Caco-2 (cell line): Measurements from ENCODE around the gene EVA1C. TPM values are rescaled to one million over a fixed set of nuclear protein-coding genes. Genes with fewer than 3 reads are reported as not detected.

Experiments used
- BruUV-seq: library from RNA; stranded (reverse); fragments of 400-500 nt; replicated peaks from 2 replicates; lab custom pipeline; 2021; lab: Mats Ljungman, UMichigan
- CTCF ChIA-PET: fragments of 300-600 bp; sonication (Branson Sonifier 250); formaldehyde crosslinking; loops from one replicate; lab custom pipeline; 2022; ENCODE audit warnings: antibody characterized with exemption; lab: Charles Lee
- POLR2A ChIA-PET: fragments of 300-600 bp; sonication (Branson Sonifier 250); formaldehyde crosslinking; loops from one replicate; lab custom pipeline; 2022; ENCODE audit warnings: antibody characterized with exemption; lab: Charles Lee
- DNase-seq, 2 experiments: peaks; one replicate each; pipeline versions ENCODE4 v3.0.0 to v3.0.0-alpha.2; 2020 to 2022
- H3K27me3 ChIP-seq: replicated peaks from 2 replicates; pipeline ENCODE4 v1.6.0; 2011; ENCODE audit warnings: low read length; ENCODE audit not compliant: control insufficient read depth, insufficient read depth
- H3K36me3 ChIP-seq: 2 replicates; pipeline ENCODE4 v1.5.1; 2011; ENCODE audit warnings: low read length; ENCODE audit not compliant: control insufficient read depth, insufficient read depth
- H3K4me1 ChIP-seq: fragments of 250-450 bp; sonication (Bioruptor Pico); 2 replicates; pipeline ENCODE4 v1.5.1; 2020; ENCODE audit warnings: mild to moderate bottlenecking
- H3K4me3 ChIP-seq: 2 replicates; pipeline ENCODE4 v1.5.1; 2011; ENCODE audit warnings: low read depth, mild to moderate bottlenecking, control low read depth, low read length
- H3K9me3 ChIP-seq: fragments of 250-450 bp; sonication (Bioruptor Pico); 2 replicates; pipeline ENCODE4 v1.5.1; 2020; ENCODE audit warnings: mild to moderate bottlenecking, moderate library complexity
- H3K27ac Mint-ChIP-seq: one replicate; pipeline ENCODE4 v1.8.0; 2022; ENCODE audit warnings: mixed read lengths; ENCODE audit not compliant: unreplicated experiment
- H3K27me3 Mint-ChIP-seq: one replicate; pipeline ENCODE4 v1.8.0; 2022; ENCODE audit warnings: mixed read lengths; ENCODE audit not compliant: insufficient read depth, unreplicated experiment
- H3K36me3 Mint-ChIP-seq: one replicate; pipeline ENCODE4 v1.8.0; 2022; ENCODE audit warnings: mild to moderate bottlenecking, mixed read lengths; ENCODE audit not compliant: insufficient read depth, unreplicated experiment
- H3K4me1 Mint-ChIP-seq: one replicate; pipeline ENCODE4 v1.8.0; 2022; ENCODE audit warnings: low read depth, mixed read lengths; ENCODE audit not compliant: unreplicated experiment
- H3K4me3 Mint-ChIP-seq: one replicate; pipeline ENCODE4 v1.8.0; 2022; ENCODE audit warnings: mild to moderate bottlenecking, moderate library complexity, mixed read lengths; ENCODE audit not compliant: unreplicated experiment
- H3K9me3 Mint-ChIP-seq: one replicate; pipeline ENCODE4 v1.8.0; 2022; ENCODE audit warnings: mixed read lengths; ENCODE audit not compliant: unreplicated experiment
- CTCF ChIP-seq, 2 experiments: fragments of 200-600 bp in 1 of 2; IDR thresholded peaks; 1 replicate in 1 of 2; 2 replicates in 1 of 2; pipeline versions ENCODE4 v1.5.1 to v1.8.0; 2011 to 2022; ENCODE audit warnings: antibody characterized with exemption in 1 of 2, control low read depth in 1 of 2, inconsistent platforms in 1 of 2, low read depth in 1 of 2, low read length in 1 of 2, mild to moderate bottlenecking in 1 of 2, moderate library complexity in 1 of 2; ENCODE audit not compliant: insufficient read depth in 1 of 2, severe bottlenecking in 1 of 2, unreplicated experiment in 1 of 2
- intact Hi-C: fragments of 100-400 bp; cut with micrococcal nuclease; formaldehyde crosslinking; loops from one replicate; pipeline ENCODE4 v1.10.0; 2022; ENCODE audit not compliant: unreplicated experiment
- total RNA-seq: library from RNA; stranded (reverse); gene quantifications from 2 replicates; pipeline ENCODE4 v1.2.3, GENCODE V29; 2022

The EVA1C gene
- total RNA-seq, 1 experiment from 2014 or later: not detected

- no peaks in the 10 kb centered on the region for H3K4me1 Mint-ChIP-seq
- no peak for TF ChIP-seq CTCF (IDR thresholded peaks at IDR 0.05; ENCODE audit: insufficient read depth in 1 of 2, low read depth in 1 of 2, low read length in 1 of 2, severe bottlenecking in 1 of 2, unreplicated experiment in 1 of 2)
- no peaks in the 10 kb centered on the region for H3K4me1 ChIP-seq
- no peaks in the 10 kb centered on the region for H3K36me3 ChIP-seq
- no peak for DNase-seq
- no peaks in the 10 kb centered on the region for H3K9me3 ChIP-seq
- POLR2A ChIA-PET: no interaction called here
- intact Hi-C loops: no loop called here
- H3K27me3 ChIP-seq: no peaks in the 10 kb centered on the region
- H3K4me3 ChIP-seq: no peak overlapping the region
- no peaks in the 10 kb centered on the region for H3K9me3 Mint-ChIP-seq
- peaks cover 4% of the 10 kb centered on the region for H3K36me3 Mint-ChIP-seq
- CTCF ChIA-PET: no interaction called here
- H3K27ac Mint-ChIP-seq: no peak overlapping the region
- BruUV-seq: no TSS peak
- H3K4me3 Mint-ChIP-seq: no peak overlapping the region
- H3K27me3 Mint-ChIP-seq: no peaks in the 10 kb centered on the region
Measured at GRCh38 chr21:32470206-32470605, 57.7 kb downstream of the EVA1C start.

DNA sequence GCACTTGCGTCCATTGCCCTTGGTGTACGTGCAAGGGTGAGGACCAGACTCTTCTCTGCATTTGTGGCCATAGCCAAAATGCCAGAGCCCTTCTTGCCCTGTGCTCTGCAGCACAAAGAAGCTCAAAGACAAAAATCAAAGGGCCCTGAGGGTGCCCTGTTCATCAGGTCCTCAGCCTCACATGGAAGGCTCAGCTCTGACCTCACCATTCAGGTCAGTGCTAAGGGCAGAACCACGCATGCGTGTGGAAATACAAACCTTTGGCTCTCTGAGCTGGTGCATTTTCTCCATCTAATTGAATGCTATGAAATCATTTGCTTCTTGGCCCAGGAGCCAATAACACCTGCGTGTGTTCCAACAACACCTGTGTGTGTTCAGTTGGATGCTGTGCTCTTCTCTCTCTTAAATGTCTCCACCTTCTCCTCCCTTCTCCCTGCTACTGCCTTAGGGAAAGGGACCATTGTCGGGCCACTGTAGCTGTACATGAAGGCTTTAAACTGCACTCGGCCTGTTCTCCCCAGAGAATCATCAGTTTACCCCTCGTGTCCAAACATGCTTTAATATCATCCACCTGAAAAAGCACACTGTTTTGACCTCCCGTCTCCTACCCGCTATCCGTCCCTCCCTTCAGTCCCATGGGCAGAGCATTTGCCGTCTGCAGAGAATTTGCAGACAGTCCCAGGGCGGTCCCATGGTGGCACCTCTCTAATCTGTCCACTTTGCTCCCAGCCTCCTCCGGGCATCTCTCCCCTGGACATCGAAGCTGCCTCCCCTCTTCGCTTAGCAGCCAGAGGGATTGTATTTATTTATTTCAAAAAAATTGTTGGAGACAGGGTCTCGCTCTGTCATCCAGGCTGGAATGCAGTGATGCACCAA lies 60.6 kb downstream of the EVA1C start:
- Histone ChIP-seq H3K4me3 (no peak overlapping the region), H3K9me3 (no peaks in the 10 kb centered on the region), H3K4me1 (peaks cover 4% of the 10 kb centered on the region; the same call in 1 of the 2 replicates), H3K36me3 (no peaks in the 10 kb centered on the region), H3K27me3 (no peaks in the 10 kb centered on the region)
- BruUV-seq: no TSS peak
- Mint-ChIP-seq H3K4me3 (no peak overlapping the region), H3K27me3 (no peaks in the 10 kb centered on the region), H3K36me3 (peaks cover 4% of the 10 kb centered on the region), H3K9me3 (no peaks in the 10 kb centered on the region), H3K4me1 (no peaks in the 10 kb centered on the region), H3K27ac (no peak overlapping the region)
- no peak for TF ChIP-seq CTCF (IDR thresholded peaks at IDR 0.05; ENCODE audit: insufficient read depth in 1 of 2, low read depth in 1 of 2, low read length in 1 of 2, severe bottlenecking in 1 of 2, unreplicated experiment in 1 of 2)
- CTCF ChIA-PET: no interaction called here
- POLR2A ChIA-PET: no interaction called here
- intact Hi-C loops: no loop called here
- no peak for DNase-seq

GRCh38 chr21:32474179-32475059 lies 61.9 kb downstream of the EVA1C start:
- BruUV-seq: no TSS peak
- no peaks in the 10 kb centered on the region for H3K9me3 Mint-ChIP-seq
- no peak for DNase-seq
- H3K4me1 ChIP-seq: peaks cover 4% of the 10 kb centered on the region; the same call in 1 of the 2 replicates
- no peak overlapping the region for H3K4me3 Mint-ChIP-seq
- CTCF ChIA-PET: interaction anchor here (1.2 kb wide), 1 partner anchor 575 kb away, joined by 11 read pairs; no protein-coding TSS in a partner anchor
- no peak for TF ChIP-seq CTCF (IDR thresholded peaks at IDR 0.05; ENCODE audit: insufficient read depth in 1 of 2, low read depth in 1 of 2, low read length in 1 of 2, severe bottlenecking in 1 of 2, unreplicated experiment in 1 of 2)
- H3K27me3 Mint-ChIP-seq: no peaks in the 10 kb centered on the region
- intact Hi-C loops: no loop called here
- peaks cover 4% of the 10 kb centered on the region for H3K36me3 Mint-ChIP-seq
- POLR2A ChIA-PET: no interaction called here
- no peaks in the 10 kb centered on the region for H3K4me1 Mint-ChIP-seq
- H3K4me3 ChIP-seq: no peak overlapping the region
- no peak overlapping the region for H3K27ac Mint-ChIP-seq
- H3K9me3 ChIP-seq: no peaks in the 10 kb centered on the region
- no peaks in the 10 kb centered on the region for H3K36me3 ChIP-seq
- no peaks in the 10 kb centered on the region for H3K27me3 ChIP-seq
